Activated T-helper 17 cell treated with anti-CD3 and anti-CD28 coated beads, Interleukin-2, amount 50 U/mL, for 72 hours (primary cell): ENCODE data around the gene ABCC11. TPM values are rescaled to one million over a fixed set of nuclear protein-coding genes. Genes with fewer than 3 reads are reported as not detected.
A peak's percentile ranks its signal among the peaks of the same experiment; 100 is the strongest.

ENCODE experiments used
- ATAC-seq: fragments of 150-1000 bp; cut with Tn5 transposase; replicated peaks from 2 replicates; pipeline ENCODE4 v1.10.0; 2021; ENCODE audit warnings: mild to moderate bottlenecking, moderate library complexity
- H3K27ac Mint-ChIP-seq: one replicate; pipeline ENCODE4 v1.8.0; 2022; ENCODE audit warnings: mixed read lengths
- H3K27me3 Mint-ChIP-seq: one replicate; pipeline ENCODE4 v1.8.0; 2022; ENCODE audit warnings: mixed read lengths
- H3K36me3 Mint-ChIP-seq: one replicate; pipeline ENCODE4 v1.8.0; 2022; ENCODE audit warnings: low read depth, mild to moderate bottlenecking, mixed read lengths
- H3K4me1 Mint-ChIP-seq: one replicate; pipeline ENCODE4 v1.8.0; 2022; ENCODE audit warnings: mixed read lengths
- H3K4me3 Mint-ChIP-seq: one replicate; pipeline ENCODE4 v1.8.0; 2022; ENCODE audit warnings: mild to moderate bottlenecking, mixed read lengths
- H3K9me3 Mint-ChIP-seq: one replicate; pipeline ENCODE4 v1.8.0; 2022; ENCODE audit warnings: mixed read lengths
- total RNA-seq, 2 donors: library from RNA; stranded (reverse); gene quantifications; one replicate each; pipeline ENCODE4 v1.2.3, GENCODE V29; 2022

ABCC11 gene
- total RNA-seq, 2 donors from 2014 or later: 0.19 to 0.24 TPM

GRCh38 chr16:48128769-48129168 is 118.6 kb downstream of the ABCC11 start:
- peaks cover 3% of the 10 kb centered on the region for H3K9me3 Mint-ChIP-seq
- H3K4me3 Mint-ChIP-seq: no peak overlapping the region
- H3K36me3 Mint-ChIP-seq: no peaks in the 10 kb centered on the region
- peaks cover 4% of the 10 kb centered on the region for H3K4me1 Mint-ChIP-seq
- no peak for ATAC-seq
- H3K27ac Mint-ChIP-seq: no peak overlapping the region
- peaks cover 17% of the 10 kb centered on the region for H3K27me3 Mint-ChIP-seq

GRCh38 chr16:48126801-48127644 is 120.3 kb downstream of the ABCC11 start:
- peaks cover 17% of the 10 kb centered on the region for H3K27me3 Mint-ChIP-seq
- peaks cover 4% of the 10 kb centered on the region for H3K4me1 Mint-ChIP-seq
- no peak overlapping the region for H3K27ac Mint-ChIP-seq
- ATAC-seq: no peak
- H3K9me3 Mint-ChIP-seq: peaks cover 3% of the 10 kb centered on the region
- H3K36me3 Mint-ChIP-seq: no peaks in the 10 kb centered on the region
- H3K4me3 Mint-ChIP-seq: no peak overlapping the region

- Mint-ChIP-seq H3K27ac (no peak overlapping the region), H3K27me3 (peaks cover 17% of the 10 kb centered on the region), H3K9me3 (peaks cover 3% of the 10 kb centered on the region), H3K4me1 (peaks cover 4% of the 10 kb centered on the region), H3K4me3 (no peak overlapping the region), H3K36me3 (no peaks in the 10 kb centered on the region)
- ATAC-seq: no peak
Observed at GRCh38 chr16:48125888-48126287, 121.5 kb downstream of the ABCC11 start.

GRCh38 chr16:48124266-48124665 is 123.1 kb downstream of the ABCC11 start:
- H3K27ac Mint-ChIP-seq: no peak overlapping the region
- H3K36me3 Mint-ChIP-seq: no peaks in the 10 kb centered on the region
- peaks cover 3% of the 10 kb centered on the region for H3K9me3 Mint-ChIP-seq
- peaks cover 4% of the 10 kb centered on the region for H3K4me1 Mint-ChIP-seq
- no peak for ATAC-seq
- H3K4me3 Mint-ChIP-seq: no peak overlapping the region
- H3K27me3 Mint-ChIP-seq: peaks cover 12% of the 10 kb centered on the region

- no peak overlapping the region for H3K4me3 Mint-ChIP-seq
- peak; percentile 95 for ATAC-seq
- H3K9me3 Mint-ChIP-seq: peaks cover 3% of the 10 kb centered on the region
- H3K27me3 Mint-ChIP-seq: peaks cover 16% of the 10 kb centered on the region
- peak overlapping the region; percentile 37 for H3K27ac Mint-ChIP-seq
- H3K36me3 Mint-ChIP-seq: no peaks in the 10 kb centered on the region
- H3K4me1 Mint-ChIP-seq: peaks cover 4% of the 10 kb centered on the region
Observed at GRCh38 chr16:48123104-48123788, 124.1 kb downstream of the ABCC11 start.

GRCh38 chr16:48121276-48121675 is 126.1 kb downstream of the ABCC11 start:
- H3K9me3 Mint-ChIP-seq: peaks cover 3% of the 10 kb centered on the region
- no peaks in the 10 kb centered on the region for H3K36me3 Mint-ChIP-seq
- H3K27ac Mint-ChIP-seq: no peak overlapping the region
- H3K27me3 Mint-ChIP-seq: peaks cover 18% of the 10 kb centered on the region
- no peak for ATAC-seq
- H3K4me1 Mint-ChIP-seq: peaks cover 4% of the 10 kb centered on the region
- H3K4me3 Mint-ChIP-seq: no peak overlapping the region

GRCh38 chr16:48118841-48119240 is 128.5 kb downstream of the ABCC11 start:
- ATAC-seq: no peak
- Mint-ChIP-seq H3K36me3 (no peaks in the 10 kb centered on the region), H3K27ac (no peak overlapping the region), H3K4me1 (peaks cover under 1% of the 10 kb centered on the region), H3K9me3 (no peaks in the 10 kb centered on the region), H3K4me3 (no peak overlapping the region), H3K27me3 (peaks cover 11% of the 10 kb centered on the region)

- H3K4me3 Mint-ChIP-seq: no peak overlapping the region
- H3K27ac Mint-ChIP-seq: no peak overlapping the region
- H3K27me3 Mint-ChIP-seq: peaks cover 11% of the 10 kb centered on the region
- H3K36me3 Mint-ChIP-seq: no peaks in the 10 kb centered on the region
- ATAC-seq: peak; percentile 51
- H3K4me1 Mint-ChIP-seq: no peaks in the 10 kb centered on the region
- no peaks in the 10 kb centered on the region for H3K9me3 Mint-ChIP-seq
Observed at GRCh38 chr16:48117217-48118105, 129.9 kb downstream of the ABCC11 start.

Other genes starting within 250 kb of the ABCC11 start
- not detected for gene ABCC12, start 91.5 kb downstream of the ABCC11 start, total RNA-seq
- 10 to 100 TPM; 49.7 to 60.6 TPM for gene LONP2, start 3.2 kb downstream of the ABCC11 start, total RNA-seq
- gene SIAH1, start 137.9 kb upstream of the ABCC11 start, total RNA-seq: 10 to 100 TPM; 15.0 to 16.5 TPM